Endothelial cell of umbilical vein (primary cell): ENCODE measurements around the gene UCP3. TPM values are rescaled to one million over a fixed set of nuclear protein-coding genes. Genes with fewer than 3 reads are reported as not detected.

ENCODE experiments used
- BruUV-seq: library from RNA; stranded (reverse); fragments of 400-500 nt; replicated peaks from 2 replicates; lab custom pipeline; 2021; lab: Mats Ljungman, UMichigan
- CTCF ChIA-PET: fragments of 300-600, 350-600 bp; sonication (Branson Sonifier 250); formaldehyde crosslinking; loops from one replicate; lab custom pipeline; 2021; ENCODE audit warnings: antibody characterized with exemption, inconsistent platforms; lab: Charles Lee
- POLR2A ChIA-PET: fragments of 300-600, 350-600 bp; sonication (Branson Sonifier 250); formaldehyde crosslinking; loops from one replicate; lab custom pipeline; 2021; ENCODE audit warnings: antibody characterized with exemption, inconsistent platforms; lab: Charles Lee
- DNase-seq: peaks from one replicate; pipeline ENCODE4 v3.0.0-alpha.2; 2011; ENCODE audit warnings: low read depth, low spot score
- FAIRE-seq: peaks from 2 replicates; lab custom pipeline; 2011; peaks lifted over from hg19 to GRCh38; lab: Jason Lieb, UNC
- H2AFZ ChIP-seq: 2 replicates; pipeline ENCODE4 v1.6.0; 2012; ENCODE audit warnings: low read depth, low read length, control low read depth, inconsistent platforms
- H3K27ac ChIP-seq: 2 replicates; pipeline ENCODE4 v1.5.1; 2011; ENCODE audit warnings: low read depth, mild to moderate bottlenecking, control low read depth, low read length, moderate library complexity; ENCODE audit not compliant: insufficient read depth
- H3K27me3 ChIP-seq, 2 experiments: 2 replicates each; pipeline versions ENCODE4 v1.6.0 to v1.6.1; 2011; ENCODE audit warnings: low read length in 2 of 2, mixed read lengths in 1 of 2; ENCODE audit not compliant: control insufficient read depth in 2 of 2, insufficient read depth in 2 of 2
- H3K36me3 ChIP-seq, 2 experiments: 2 replicates in 1 of 2; 3 replicates in 1 of 2; pipeline ENCODE4 v1.5.1; 2011; ENCODE audit warnings: low read length in 2 of 2, mild to moderate bottlenecking in 1 of 2, moderate library complexity in 1 of 2; ENCODE audit not compliant: control insufficient read depth in 2 of 2, insufficient read depth in 2 of 2; ENCODE audit errors: extremely low read depth in 1 of 2
- H3K4me1 ChIP-seq: 3 replicates; pipeline ENCODE4 v1.5.1; 2011; ENCODE audit warnings: mild to moderate bottlenecking, low read length; ENCODE audit not compliant: control insufficient read depth, insufficient read depth; ENCODE audit errors: extremely low read depth
- H3K4me2 ChIP-seq: 2 replicates; pipeline ENCODE4 v1.6.1; 2011; ENCODE audit warnings: low read length, control low read depth, mixed read lengths; ENCODE audit not compliant: insufficient read depth
- H3K4me3 ChIP-seq, 3 experiments: fragments of 200-600 bp in 1 of 3; sonication (generic), shearing (Covaris generic) in 1 of 3; replicated peaks in 1 of 3; 2 replicates each; pipeline ENCODE4 v1.5.1; 2011 to 2016; ENCODE audit warnings: control low read depth in 3 of 3, low read length in 3 of 3, mild to moderate bottlenecking in 2 of 3, inconsistent platforms in 1 of 3, low read depth in 1 of 3, moderate library complexity in 1 of 3; ENCODE audit not compliant: insufficient read depth in 1 of 3
- H3K79me2 ChIP-seq: 2 replicates; pipeline ENCODE4 v1.6.0; 2012; ENCODE audit warnings: low read length, inconsistent platforms; ENCODE audit not compliant: control insufficient read depth, insufficient read depth
- H3K9ac ChIP-seq: replicated peaks from 2 replicates; pipeline ENCODE3; 2011; ENCODE audit warnings: low read length, control low read depth; ENCODE audit not compliant: insufficient read depth; ENCODE audit errors: extremely low read depth
- H3K9me1 ChIP-seq: replicated peaks from 3 replicates; pipeline ENCODE4 v1.6.0; 2011; ENCODE audit warnings: mild to moderate bottlenecking, low read length; ENCODE audit not compliant: control insufficient read depth, insufficient read depth; ENCODE audit errors: extremely low read depth
- H3K9me3 ChIP-seq: replicated peaks from 2 replicates; pipeline ENCODE4 v1.5.1; 2012; ENCODE audit warnings: low read length, inconsistent platforms; ENCODE audit not compliant: control insufficient read depth, insufficient read depth
- H4K20me1 ChIP-seq: replicated peaks from 2 replicates; pipeline ENCODE3; 2011; ENCODE audit warnings: mild to moderate bottlenecking, low read length; ENCODE audit not compliant: control insufficient read depth, insufficient read depth; ENCODE audit errors: extremely low read depth
- EZH2 ChIP-seq: IDR thresholded peaks from 2 replicates; pipeline ENCODE4 v1.6.1; 2012; ENCODE audit warnings: borderline replicate concordance, low read depth, mild to moderate bottlenecking, moderate library complexity, low read length, inconsistent platforms; ENCODE audit not compliant: severe bottlenecking
- FOS ChIP-seq: IDR thresholded peaks from 2 replicates; pipeline ENCODE4 v1.6.1; 2011; ENCODE audit warnings: mild to moderate bottlenecking, low read length, moderate library complexity, borderline replicate concordance; ENCODE audit not compliant: insufficient read depth
- GATA2 ChIP-seq: IDR thresholded peaks from 2 replicates; pipeline ENCODE4 v1.7.0; 2011; ENCODE audit warnings: low read depth, mild to moderate bottlenecking, moderate library complexity, mixed read lengths, low read length; ENCODE audit not compliant: insufficient read length, insufficient read depth
- JUN ChIP-seq: IDR thresholded peaks from 2 replicates; pipeline ENCODE4 v1.6.1; 2011; ENCODE audit warnings: borderline replicate concordance, low read depth; ENCODE audit not compliant: insufficient read length, insufficient read depth
- MYC ChIP-seq: IDR thresholded peaks from one replicate; pipeline ENCODE4 v1.6.1; 2011; ENCODE audit warnings: mild to moderate bottlenecking, low read depth, low read length
- POLR2A ChIP-seq: IDR thresholded peaks from 2 replicates; pipeline ENCODE4 v1.6.1; 2012; ENCODE audit warnings: low read depth, mild to moderate bottlenecking, control low read depth, low read length
- POLR2AphosphoS5 ChIP-seq: IDR thresholded peaks from 2 replicates; pipeline ENCODE4 v1.6.1; 2012; ENCODE audit warnings: low read depth, mild to moderate bottlenecking, control low read depth, low read length, moderate library complexity; ENCODE audit not compliant: insufficient read depth
- dilution Hi-C: fragments of 300-500 bp; cut with MboI; formaldehyde crosslinking; loops from one replicate; pipeline ENCODE4 v1.15.0; 2019; ENCODE audit warnings: low sequenced_read_pairs; ENCODE audit not compliant: extremely low pct_ligation_motif_present
- intact Hi-C: fragments of 100-400 bp; cut with micrococcal nuclease; formaldehyde crosslinking; loops from one replicate; pipeline ENCODE4 v1.10.0; 2022
- polyA plus RNA-seq, 4 experiments: library from polyadenylated mRNA; depleted of rRNA in 3 of 4; stranded (reverse) in 3 of 4; unstranded in 1 of 4; fragments of >200 nt; gene quantifications; 2 replicates each; pipeline versions ENCODE4 v1.2.1 to v1.2.3, GENCODE V29; 2011 to 2012; ENCODE audit warnings: missing spikeins in 1 of 4
- total RNA-seq: library from RNA; stranded (reverse); gene quantifications from 2 replicates; pipeline ENCODE4 v1.2.3, GENCODE V29; 2021
- TF ChIP-seq, protein P1 (sequence below): IDR thresholded peaks from 2 replicates; pipeline ENCODE4 v1.6.1; 2011; ENCODE audit not compliant: insufficient read depth, insufficient read length
- TF ChIP-seq, protein P2 (sequence below), 2 donors: IDR thresholded peaks; 1 replicate in 1 of 2; 2 replicates in 1 of 2; pipeline ENCODE4 v1.5.1; 2011; ENCODE audit warnings: low read length in 2 of 2, mild to moderate bottlenecking in 2 of 2, moderate library complexity in 2 of 2, control low read depth in 1 of 2, inconsistent platforms in 1 of 2, low read depth in 1 of 2; ENCODE audit not compliant: insufficient read depth in 1 of 2; ENCODE audit errors: extremely low read depth in 1 of 2

Gene UCP3
- total and polyA plus RNA-seq, 2 donors (not counting 3 experiments of a cell fraction or from before 2014, with no cell fraction given), result 1.1 to 1.4 TPM

DNA sequence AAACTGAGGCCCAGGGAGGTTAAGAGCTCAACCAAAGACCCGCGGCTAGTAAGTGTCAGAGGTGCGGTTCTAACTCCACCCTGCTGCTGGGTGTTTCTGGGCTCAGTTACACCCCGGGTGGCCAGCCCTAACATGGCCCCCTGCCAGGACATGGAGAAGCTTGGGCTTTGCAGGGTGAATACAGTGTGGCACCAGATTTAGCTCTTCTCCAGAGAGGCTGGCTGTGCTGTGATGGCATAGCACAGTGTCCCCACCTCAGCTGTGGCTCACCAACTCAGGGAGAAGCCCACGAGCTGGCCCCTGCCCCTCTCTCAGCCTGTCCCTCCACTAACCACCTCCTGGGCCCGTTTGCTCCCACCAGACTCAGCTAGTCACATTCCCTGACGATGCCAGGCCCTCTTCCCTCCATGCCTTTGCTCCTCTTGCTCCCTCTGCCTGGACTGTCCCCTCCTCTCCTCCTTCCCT, 7.0 kb downstream of the UCP3 start:
- ChIA-PET POLR2A (no interaction called here), CTCF (interaction anchor here (1.0 to 1.4 kb wide), 3 partner anchors 12 to 38 kb away, joined by 3 read pairs; partner anchors contain the start of gene UCP2)
- H4K20me1 ChIP-seq, result no peaks in the 10 kb centered on the region
- H2AFZ ChIP-seq, result no peak overlapping the region
- TF ChIP-seq POLR2AphosphoS5 (no peak), EZH2 (no peak)
- H3K4me1 ChIP-seq, result no peaks in the 10 kb centered on the region
- H3K79me2 ChIP-seq, result no peaks in the 10 kb centered on the region
- H3K27me3 ChIP-seq, result no peaks in the 10 kb centered on the region
- dilution Hi-C loops, result no loop called here
- DNase-seq (no peak), FAIRE-seq (no peak)
- no peaks in the 10 kb centered on the region for H3K36me3 ChIP-seq
- no peaks in the 10 kb centered on the region for H3K9me1 ChIP-seq
- no TSS peak for BruUV-seq
- H3K9me3 ChIP-seq, result no peaks in the 10 kb centered on the region
- no peak overlapping the region for H3K4me2 ChIP-seq
- intact Hi-C loops, result no loop called here
- no peak overlapping the region for H3K9ac ChIP-seq
- H3K4me3 ChIP-seq, result no peak overlapping the region
- no peak overlapping the region for H3K27ac ChIP-seq

DNA sequence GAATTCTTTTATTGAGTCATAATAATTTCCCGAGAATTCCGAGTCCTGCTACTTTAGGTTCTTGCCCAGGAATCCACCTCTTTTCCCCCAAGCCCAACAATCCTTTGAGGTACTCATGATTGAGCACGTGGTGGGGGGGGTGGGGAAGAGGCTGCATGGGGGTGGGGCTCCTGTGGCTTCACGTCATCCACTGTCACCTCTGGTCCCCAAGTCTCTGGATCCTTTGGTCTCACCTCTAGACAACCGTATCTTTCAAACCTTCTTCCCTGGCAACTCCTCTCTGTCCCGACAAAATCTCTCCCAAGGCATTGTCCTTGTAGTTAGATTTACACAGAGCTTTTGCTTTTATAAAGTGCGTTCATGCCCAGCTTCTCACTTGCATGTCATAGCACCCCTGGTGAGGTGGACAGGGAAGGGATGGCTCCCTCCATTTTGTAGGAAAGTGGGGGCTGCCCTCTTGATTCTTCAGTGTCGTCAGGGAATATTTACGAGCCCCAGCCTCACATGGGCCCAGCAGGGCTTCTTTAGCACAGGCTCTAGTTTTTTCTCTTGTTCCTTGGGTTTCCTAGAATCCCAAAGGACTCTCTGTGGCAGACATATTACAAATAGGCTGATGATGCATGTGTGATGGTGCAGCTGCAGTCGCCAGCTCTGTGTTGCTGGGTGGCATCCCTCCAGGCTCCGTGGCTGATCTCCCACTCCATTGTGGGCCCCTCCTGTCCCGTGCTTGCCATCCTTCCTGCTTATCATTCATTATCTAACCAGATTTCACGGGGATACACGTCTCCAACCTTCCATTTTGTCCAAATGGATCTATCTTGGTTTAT, 8.4 kb downstream of the UCP3 start:
- dilution Hi-C loops, result no loop called here
- no peak overlapping the region for H3K4me2 ChIP-seq
- BruUV-seq, result no TSS peak
- no peak for DNase-seq
- no peaks in the 10 kb centered on the region for H3K9me3 ChIP-seq
- H3K9ac ChIP-seq, result no peak overlapping the region
- POLR2A ChIA-PET, result interaction anchor here (0.6 kb wide), 1 partner anchor 136 kb away, joined by 3 read pairs; no protein-coding TSS in a partner anchor
- no peaks in the 10 kb centered on the region for H3K4me1 ChIP-seq
- H4K20me1 ChIP-seq, result no peaks in the 10 kb centered on the region
- H3K79me2 ChIP-seq, result no peaks in the 10 kb centered on the region
- H3K4me3 ChIP-seq, result no peak overlapping the region
- no peaks in the 10 kb centered on the region for H3K36me3 ChIP-seq
- CTCF ChIA-PET, result no interaction called here
- no peak for FAIRE-seq
- intact Hi-C loops, result no loop called here
- H3K27ac ChIP-seq, result no peak overlapping the region
- H2AFZ ChIP-seq, result no peak overlapping the region
- no peaks in the 10 kb centered on the region for H3K27me3 ChIP-seq
- TF ChIP-seq EZH2, result no peak
- no peak for TF ChIP-seq FOS
- TF ChIP-seq POLR2AphosphoS5, result no peak
- no peak for TF ChIP-seq POLR2A
- TF ChIP-seq, protein P1, sequence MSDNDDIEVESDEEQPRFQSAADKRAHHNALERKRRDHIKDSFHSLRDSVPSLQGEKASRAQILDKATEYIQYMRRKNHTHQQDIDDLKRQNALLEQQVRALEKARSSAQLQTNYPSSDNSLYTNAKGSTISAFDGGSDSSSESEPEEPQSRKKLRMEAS, result no peak
- TF ChIP-seq MYC, result no peak
- no peak for TF ChIP-seq GATA2
- TF ChIP-seq JUN, result no peak
- TF ChIP-seq, protein P2, sequence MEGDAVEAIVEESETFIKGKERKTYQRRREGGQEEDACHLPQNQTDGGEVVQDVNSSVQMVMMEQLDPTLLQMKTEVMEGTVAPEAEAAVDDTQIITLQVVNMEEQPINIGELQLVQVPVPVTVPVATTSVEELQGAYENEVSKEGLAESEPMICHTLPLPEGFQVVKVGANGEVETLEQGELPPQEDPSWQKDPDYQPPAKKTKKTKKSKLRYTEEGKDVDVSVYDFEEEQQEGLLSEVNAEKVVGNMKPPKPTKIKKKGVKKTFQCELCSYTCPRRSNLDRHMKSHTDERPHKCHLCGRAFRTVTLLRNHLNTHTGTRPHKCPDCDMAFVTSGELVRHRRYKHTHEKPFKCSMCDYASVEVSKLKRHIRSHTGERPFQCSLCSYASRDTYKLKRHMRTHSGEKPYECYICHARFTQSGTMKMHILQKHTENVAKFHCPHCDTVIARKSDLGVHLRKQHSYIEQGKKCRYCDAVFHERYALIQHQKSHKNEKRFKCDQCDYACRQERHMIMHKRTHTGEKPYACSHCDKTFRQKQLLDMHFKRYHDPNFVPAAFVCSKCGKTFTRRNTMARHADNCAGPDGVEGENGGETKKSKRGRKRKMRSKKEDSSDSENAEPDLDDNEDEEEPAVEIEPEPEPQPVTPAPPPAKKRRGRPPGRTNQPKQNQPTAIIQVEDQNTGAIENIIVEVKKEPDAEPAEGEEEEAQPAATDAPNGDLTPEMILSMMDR (IDR thresholded peaks at IDR 0.05; ENCODE audit: extremely low read depth in 1 of 2, insufficient read depth in 1 of 2, low read depth in 1 of 2, low read length in 2 of 2), result no peak
- H3K9me1 ChIP-seq, result no peaks in the 10 kb centered on the region
